Ramos (cell line): ENCODE data around the gene SORBS1.

Experiments
- in situ Hi-C: fragments of 300-500 bp; cut with MboI; formaldehyde crosslinking; loops from one replicate; pipeline ENCODE4 v1.14.3; 2022; ENCODE audit warnings: low sequenced_read_pairs; ENCODE audit not compliant: unreplicated experiment

Gene SORBS1

GRCh38 chr10:95543459-95543858 lies 17.7 kb downstream of the SORBS1 start:
- in situ Hi-C loops: no loop called here

- in situ Hi-C loops: no loop called here
Observed at GRCh38 chr10:95542761-95543160, 18.4 kb downstream of the SORBS1 start.

- in situ Hi-C loops: no loop called here
Observed at GRCh38 chr10:95542330-95542729, 18.8 kb downstream of the SORBS1 start.

- in situ Hi-C loops: no loop called here
Observed at GRCh38 chr10:95540514-95541052, 20.6 kb downstream of the SORBS1 start.

DNA sequence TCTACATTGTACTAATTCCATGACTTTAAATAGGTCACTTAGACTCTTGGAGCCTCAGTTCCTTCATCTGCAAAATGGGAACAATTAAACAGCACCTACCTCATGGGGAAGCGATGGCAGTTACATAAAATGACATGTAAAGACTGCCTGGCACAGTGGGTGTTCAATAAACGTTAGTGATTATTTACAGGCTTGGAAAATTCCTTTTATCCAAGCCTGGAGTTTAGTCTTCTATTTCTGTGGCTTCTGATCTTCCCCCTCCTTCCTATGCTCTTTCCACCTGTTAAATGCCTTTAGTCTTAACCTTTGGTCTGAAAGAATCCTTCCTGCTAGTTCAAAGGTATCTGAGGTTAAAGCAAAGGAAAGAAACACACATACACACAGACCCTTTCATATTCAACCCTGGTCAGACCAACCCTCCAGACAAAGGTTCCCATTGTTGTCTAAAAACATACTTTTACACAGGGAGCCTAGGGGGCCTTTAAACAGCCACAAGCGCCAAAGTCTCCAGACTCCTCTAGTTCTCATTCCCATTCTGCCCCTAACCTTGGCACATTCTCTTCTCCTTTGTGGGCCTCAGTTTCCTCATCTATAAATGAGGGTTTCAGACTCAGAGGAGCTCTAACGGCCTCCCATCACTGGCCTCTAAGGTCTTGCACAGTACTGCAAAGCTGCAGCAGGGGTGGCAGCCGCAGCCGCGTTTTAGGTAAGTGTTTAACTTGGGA lies 21.4 kb downstream of the SORBS1 start:
- in situ Hi-C loops: no loop called here

DNA sequence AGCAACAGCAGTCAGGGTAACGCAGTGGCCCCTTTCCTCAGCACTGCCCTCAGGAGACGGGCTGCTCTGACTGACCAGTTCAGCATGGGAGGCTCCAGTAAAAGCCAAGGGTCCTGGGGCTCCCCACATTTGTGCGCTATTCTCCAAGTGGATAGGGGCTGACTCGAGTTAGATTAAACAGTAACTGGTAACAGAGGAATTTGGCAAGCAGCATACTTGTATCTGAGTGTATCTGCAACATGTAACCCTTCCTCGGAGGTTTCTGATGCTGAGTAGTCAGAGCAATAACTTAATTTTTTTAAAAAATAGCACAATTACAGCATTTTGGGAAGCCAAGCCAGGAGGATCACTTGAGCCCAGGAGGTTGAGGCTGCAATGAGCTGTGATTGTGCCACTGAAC lies 22.8 kb downstream of the SORBS1 start:
- in situ Hi-C loops: no loop called here

GRCh38 chr10:95537542-95537927 lies 23.6 kb downstream of the SORBS1 start:
- in situ Hi-C loops: no loop called here

DNA sequence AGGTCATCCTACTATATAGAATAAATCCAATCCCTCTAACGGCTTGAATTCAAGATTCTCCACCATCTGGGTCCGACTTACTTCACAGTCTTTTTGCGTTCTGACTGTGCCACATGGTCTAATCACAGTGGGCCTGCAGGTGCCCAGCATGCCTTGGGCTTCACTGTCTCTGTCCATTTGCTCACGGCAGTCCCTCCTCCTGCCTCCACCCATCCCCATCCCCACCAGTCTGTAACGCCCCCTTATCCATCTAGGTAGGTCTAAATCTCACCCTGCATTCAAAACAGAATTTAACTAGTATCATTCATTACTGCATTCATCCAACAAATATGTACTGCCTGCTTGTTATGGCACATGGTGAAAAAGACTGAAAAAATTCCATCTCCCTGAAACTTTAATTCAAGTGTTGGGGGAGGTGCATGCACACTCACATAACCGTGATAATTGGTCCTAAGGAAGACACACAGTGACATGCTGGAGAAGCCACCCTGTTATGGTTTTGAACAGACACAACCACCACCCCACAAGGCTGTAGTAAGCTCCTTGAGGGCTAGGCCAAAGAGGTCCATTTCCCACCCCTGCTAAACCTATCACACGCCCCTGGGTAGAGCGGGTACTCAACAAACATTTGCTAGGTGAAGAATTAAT lies 24.2 kb downstream of the SORBS1 start:
- in situ Hi-C loops: no loop called here

GRCh38 chr10:95536017-95536416 lies 25.2 kb downstream of the SORBS1 start:
- in situ Hi-C loops: no loop called here

DNA sequence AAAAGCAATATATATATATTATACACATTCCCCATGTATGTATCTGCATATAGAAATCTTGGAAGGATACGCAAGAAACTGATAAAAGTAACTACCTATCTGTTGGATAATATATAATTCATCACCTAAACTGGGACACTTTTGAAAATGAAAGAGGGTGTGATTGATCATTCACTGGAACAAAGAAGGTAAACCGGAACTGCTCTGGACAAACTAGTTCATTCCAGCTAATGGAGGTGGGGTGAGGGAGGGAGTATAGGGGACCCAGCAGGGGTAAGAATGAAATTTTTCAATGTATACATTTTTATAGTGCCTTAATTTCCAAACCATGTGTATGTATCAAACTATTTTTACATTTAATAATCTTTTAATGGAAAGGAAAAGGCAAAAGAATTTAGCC lies 25.6 kb downstream of the SORBS1 start:
- in situ Hi-C loops: no loop called here

GRCh38 chr10:95533590-95533989 lies 27.6 kb downstream of the SORBS1 start:
- in situ Hi-C loops: no loop called here

DNA sequence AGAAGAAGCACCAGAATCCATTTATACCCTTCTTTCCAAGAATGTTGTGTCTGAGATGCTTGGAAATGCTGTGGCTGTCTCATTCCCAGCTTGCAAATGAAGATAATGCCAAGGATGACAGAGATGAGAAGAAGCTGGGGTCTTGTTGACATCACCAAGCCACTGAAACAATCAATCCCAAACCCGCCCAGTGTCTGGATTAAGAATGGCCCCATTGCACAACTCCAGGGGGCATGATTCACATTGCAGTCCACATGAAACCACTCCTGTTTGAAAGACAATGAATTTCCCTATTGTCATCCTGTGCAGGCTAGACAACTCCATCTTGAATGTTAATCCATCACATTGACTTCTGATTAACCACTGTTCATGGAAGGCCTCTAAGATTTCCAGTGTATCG lies 28.6 kb downstream of the SORBS1 start:
- in situ Hi-C loops: no loop called here

DNA sequence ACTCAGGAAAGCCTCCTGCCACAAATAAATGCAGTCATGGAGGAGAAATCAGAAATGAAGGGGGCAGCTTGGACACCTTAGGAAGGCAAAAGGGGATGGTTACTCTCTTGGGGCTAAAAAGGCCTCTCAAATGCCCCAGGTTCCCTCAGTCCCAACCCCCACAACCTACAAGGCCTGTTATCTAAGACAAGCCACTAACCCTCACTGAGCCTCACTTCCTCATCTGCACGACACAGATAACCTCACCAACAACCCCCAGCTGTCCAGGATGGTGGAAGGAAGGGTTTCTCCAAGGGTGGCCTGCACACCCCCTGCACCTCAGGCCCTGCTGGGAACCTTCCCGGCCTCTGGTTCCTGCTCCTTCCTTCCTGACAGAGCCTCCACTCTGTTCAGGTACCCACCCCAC lies 29.2 kb downstream of the SORBS1 start:
- in situ Hi-C loops: no loop called here

DNA sequence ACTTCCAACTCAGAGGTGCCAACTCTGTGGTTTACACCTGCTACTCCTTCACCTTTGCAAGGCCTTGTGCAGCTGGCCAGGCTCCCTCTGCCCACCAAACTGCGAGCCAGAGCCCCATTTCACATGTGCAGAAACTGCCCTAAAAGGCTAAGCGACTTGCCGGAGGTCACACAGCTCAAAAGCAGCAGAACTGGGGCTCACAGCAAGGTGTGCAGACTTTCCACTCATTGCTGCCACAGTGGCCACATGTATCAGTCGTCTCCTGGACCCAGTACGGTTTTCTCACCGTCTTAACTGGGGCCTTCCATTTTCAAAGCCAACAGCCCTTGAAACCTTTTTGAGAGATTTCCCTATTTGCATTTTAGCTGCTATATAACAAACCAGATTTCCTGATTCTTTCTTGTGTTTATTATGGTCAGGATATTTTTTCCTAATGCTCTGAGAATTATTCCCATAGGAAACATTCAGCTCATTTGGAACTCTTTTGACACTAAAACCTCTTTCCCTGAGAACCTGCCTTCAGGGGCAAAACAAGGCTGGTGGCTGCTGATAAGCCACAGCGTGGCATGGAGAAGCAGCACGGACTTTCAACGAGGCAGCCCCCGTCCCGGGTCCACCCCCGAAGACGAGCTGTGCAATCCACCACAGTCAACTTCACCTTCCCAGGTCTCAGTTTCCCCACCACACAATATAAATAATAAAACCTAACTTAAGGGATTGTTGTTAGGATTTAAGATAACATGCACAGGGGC lies 29.9 kb downstream of the SORBS1 start:
- in situ Hi-C loops: no loop called here

GRCh38 chr10:95530561-95530960 lies 30.6 kb downstream of the SORBS1 start:
- in situ Hi-C loops: no loop called here

DNA sequence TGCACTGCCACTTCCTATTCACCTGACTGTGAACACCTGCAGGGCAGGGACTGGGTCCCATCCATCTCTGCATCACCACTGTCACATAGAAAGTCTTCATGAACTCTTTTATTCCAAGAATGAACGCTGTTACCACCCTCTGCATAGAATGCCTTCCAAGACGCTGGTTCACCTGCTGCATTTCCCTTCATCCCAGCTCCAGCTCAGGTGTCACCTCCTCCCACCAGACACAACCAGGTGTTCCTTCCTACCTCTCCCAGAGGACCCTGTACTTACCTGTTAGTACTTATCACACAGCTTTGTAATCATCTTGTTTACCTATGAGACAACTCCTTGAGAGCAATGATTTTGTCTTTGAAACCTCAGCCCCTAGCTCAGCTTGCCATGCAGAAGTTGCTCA lies 31.1 kb downstream of the SORBS1 start:
- in situ Hi-C loops: no loop called here

DNA sequence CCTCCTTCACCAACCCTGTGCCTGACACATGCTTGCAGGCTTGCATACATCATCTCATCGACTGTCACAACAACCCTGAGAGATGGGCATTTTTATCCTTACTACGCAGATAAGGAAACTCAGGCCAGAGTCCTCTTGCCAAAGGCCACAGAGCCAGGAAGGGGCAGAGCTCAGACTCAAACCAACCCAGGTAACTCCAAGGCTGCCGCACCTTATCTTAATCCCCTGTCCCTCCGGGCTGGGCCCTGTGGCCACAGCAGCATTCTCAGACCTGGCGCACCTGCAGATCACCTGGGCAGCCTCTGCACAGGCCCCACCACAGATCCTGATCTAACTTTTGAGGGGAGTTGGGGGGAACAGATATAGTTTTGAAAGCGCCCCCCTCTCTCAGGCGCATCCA lies 35.1 kb downstream of the SORBS1 start:
- in situ Hi-C loops: no loop called here

- in situ Hi-C loops: no loop called here
Observed at GRCh38 chr10:95525033-95525418, 36.1 kb downstream of the SORBS1 start.

GRCh38 chr10:95524358-95525032 lies 36.7 kb downstream of the SORBS1 start:
- in situ Hi-C loops: no loop called here

DNA sequence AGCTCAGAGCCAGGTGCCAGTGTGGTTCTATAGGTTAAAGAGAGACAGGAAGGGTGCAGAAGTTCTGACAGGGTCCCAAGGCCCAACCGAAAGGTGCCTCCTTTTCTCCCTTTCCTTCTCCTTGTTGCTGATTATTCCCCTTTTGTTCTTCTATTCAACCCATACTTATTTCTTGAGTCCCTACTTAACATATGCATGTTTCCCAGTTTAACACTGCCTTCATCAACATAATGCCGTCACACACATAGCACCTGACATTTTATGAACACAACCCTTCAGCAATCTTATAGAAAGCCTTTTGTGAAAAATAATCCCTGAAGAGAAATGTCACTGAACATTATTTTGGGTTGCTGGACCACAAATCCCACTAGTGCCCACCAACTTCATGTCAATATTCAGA lies 39.1 kb downstream of the SORBS1 start:
- in situ Hi-C loops: no loop called here

DNA sequence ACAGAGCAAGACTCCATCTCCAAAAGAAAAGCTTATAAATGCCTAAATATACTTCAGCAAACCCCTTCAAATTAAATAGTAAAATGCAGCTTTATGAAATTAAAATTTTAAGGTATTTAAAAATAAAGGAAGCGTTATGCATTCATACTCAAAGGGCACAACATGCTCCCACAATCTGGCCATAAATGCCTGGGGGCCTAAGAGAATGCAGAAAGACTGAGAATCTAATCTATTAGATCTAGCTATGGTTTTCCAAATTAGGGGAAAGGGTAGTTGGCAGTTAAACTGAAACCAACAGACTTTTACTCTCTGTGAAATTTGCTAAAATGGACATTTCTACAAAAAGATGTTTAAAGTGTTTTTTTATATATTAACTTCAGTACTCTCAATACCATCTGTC lies 40.6 kb downstream of the SORBS1 start:
- in situ Hi-C loops: no loop called here
